Kidney (tissue), 14 donors: ENCODE measurements around the gene ICA1. TPM values are rescaled to one million over a fixed set of nuclear protein-coding genes. Genes with fewer than 3 reads are reported as not detected.
"Not testable (repeated sequence)": the region's sequence is repeated elsewhere in the genome, so short reads cannot be mapped to it uniquely, and the experiment has no call there.

Experiments
- DNase-seq, 5 donors: peaks; one replicate each; pipeline ENCODE4 v3.0.0-alpha.2; 2013 to 2020
- FAIRE-seq: peaks from 2 replicates; lab custom pipeline; 2012; peaks lifted over from hg19 to GRCh38; lab: Jason Lieb, UNC
- H3K27ac ChIP-seq, 2 donors: one replicate each; pipeline ENCODE4 v1.7.0; 2013; ENCODE audit warnings: low read depth in 2 of 2, low read length in 2 of 2, inconsistent platforms in 1 of 2
- H3K27me3 ChIP-seq: one replicate; pipeline ENCODE4 v1.7.1; 2013; ENCODE audit warnings: low read length, inconsistent platforms; ENCODE audit not compliant: control insufficient read depth, insufficient read depth
- H3K36me3 ChIP-seq, 3 donors: one replicate each; pipeline versions ENCODE4 v1.7.0 to v1.7.1; 2013; ENCODE audit warnings: low read length in 3 of 3, control low read depth in 1 of 3, inconsistent platforms in 1 of 3; ENCODE audit not compliant: insufficient read depth in 3 of 3, control insufficient read depth in 2 of 3
- H3K4me1 ChIP-seq, 3 donors: one replicate each; pipeline versions ENCODE4 v1.7.0 to v1.7.1; 2013; ENCODE audit warnings: low read length in 3 of 3, inconsistent platforms in 1 of 3, low read depth in 1 of 3; ENCODE audit not compliant: control insufficient read depth in 2 of 3, insufficient read depth in 2 of 3
- H3K4me3 ChIP-seq, 3 donors: one replicate each; pipeline versions ENCODE4 v1.7.0 to v1.8.1; 2013; ENCODE audit warnings: low read length in 3 of 3, control low read depth in 1 of 3, inconsistent platforms in 1 of 3
- H3K9ac ChIP-seq, 3 donors: one replicate each; pipeline versions ENCODE4 v1.7.0 to v1.7.1; 2013; ENCODE audit warnings: low read length in 3 of 3, control low read depth in 1 of 3, inconsistent platforms in 1 of 3
- H3K9me3 ChIP-seq, 3 donors: one replicate each; pipeline versions ENCODE4 v1.7.0 to v1.7.1; 2013; ENCODE audit warnings: low read length in 3 of 3, control low read depth in 1 of 3, inconsistent platforms in 1 of 3; ENCODE audit not compliant: control insufficient read depth in 2 of 3, insufficient read depth in 1 of 3
- intact Hi-C: fragments of 100-400 bp; cut with DNase I; formaldehyde crosslinking; loops from one replicate; pipeline ENCODE4 v1.11.1; 2022
- polyA plus RNA-seq: library from polyadenylated mRNA; stranded (reverse); fragments of 350-450 nt; fragmentation: Illumina TruSeq; extraction: RNeasy Lipid Tissue Mini Kit (QIAGEN cat#74804); gene quantifications from one replicate; pipeline ENCODE4 v1.2.3, GENCODE V29; 2014; ENCODE audit warnings: low read depth, low replicate concordance; ENCODE audit not compliant: insufficient read depth
- total RNA-seq: library from RNA; stranded (reverse); fragmentation: NEBNext Ultra II Directional; extraction: Animal tissue kit (Norgen Biotek cat#: 25700); gene quantifications from one replicate; pipeline ENCODE4 v1.2.1, GENCODE V29; 2021
- TF ChIP-seq, protein P1 (sequence below): IDR thresholded peaks from 3 replicates; pipeline ENCODE4 v1.5.1; 2012; ENCODE audit warnings: mild to moderate bottlenecking, moderate library complexity, borderline replicate concordance; ENCODE audit not compliant: insufficient read depth; ENCODE audit errors: extremely low read depth
- donor health status: control.
- donor health status: control.
- donor health status: control.
- donor health status: control.
- donor health status: control.
- donor health status: DM: yes; HTN: yes; CAD: no.
- donor health status: Normal renal cell carcinoma (clear cell type).

Gene ICA1
- total and polyA plus RNA-seq, 2 donors from 2014 or later = 24.2 to 41.8 TPM

DNA sequence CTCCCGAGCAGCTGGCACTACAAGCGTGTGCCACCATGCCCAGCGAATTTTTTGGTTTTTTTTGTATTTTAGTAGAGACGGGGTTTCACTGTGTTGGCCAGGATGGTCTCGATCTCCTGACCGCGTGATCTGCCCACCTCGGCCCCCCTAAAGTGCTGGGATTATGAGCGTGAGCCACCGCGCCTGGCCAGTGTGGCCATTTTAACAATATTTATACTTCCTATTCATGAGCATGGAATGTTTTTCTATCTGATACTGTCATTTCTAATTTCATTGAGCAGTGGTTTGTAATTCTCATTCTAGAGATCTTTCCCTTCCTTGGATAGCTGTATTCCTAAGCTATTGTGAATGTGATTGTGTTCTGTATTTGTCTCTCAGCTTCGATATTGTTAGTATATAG lies 197.1 kb downstream of the ICA1 start:
- Histone ChIP-seq H3K9ac (no peak overlapping the region), H3K4me1 (no peaks in the 10 kb centered on the region), H3K36me3 (peaks cover 0 to 3% (median 2%) of the 10 kb centered on the region in 3 donors), H3K27me3 (no peaks in the 10 kb centered on the region), H3K27ac (no peak overlapping the region), H3K9me3 (no peaks in the 10 kb centered on the region), H3K4me3 (no peak overlapping the region)
- no peak for DNase-seq
- FAIRE-seq = no peak
- TF ChIP-seq, protein P1, sequence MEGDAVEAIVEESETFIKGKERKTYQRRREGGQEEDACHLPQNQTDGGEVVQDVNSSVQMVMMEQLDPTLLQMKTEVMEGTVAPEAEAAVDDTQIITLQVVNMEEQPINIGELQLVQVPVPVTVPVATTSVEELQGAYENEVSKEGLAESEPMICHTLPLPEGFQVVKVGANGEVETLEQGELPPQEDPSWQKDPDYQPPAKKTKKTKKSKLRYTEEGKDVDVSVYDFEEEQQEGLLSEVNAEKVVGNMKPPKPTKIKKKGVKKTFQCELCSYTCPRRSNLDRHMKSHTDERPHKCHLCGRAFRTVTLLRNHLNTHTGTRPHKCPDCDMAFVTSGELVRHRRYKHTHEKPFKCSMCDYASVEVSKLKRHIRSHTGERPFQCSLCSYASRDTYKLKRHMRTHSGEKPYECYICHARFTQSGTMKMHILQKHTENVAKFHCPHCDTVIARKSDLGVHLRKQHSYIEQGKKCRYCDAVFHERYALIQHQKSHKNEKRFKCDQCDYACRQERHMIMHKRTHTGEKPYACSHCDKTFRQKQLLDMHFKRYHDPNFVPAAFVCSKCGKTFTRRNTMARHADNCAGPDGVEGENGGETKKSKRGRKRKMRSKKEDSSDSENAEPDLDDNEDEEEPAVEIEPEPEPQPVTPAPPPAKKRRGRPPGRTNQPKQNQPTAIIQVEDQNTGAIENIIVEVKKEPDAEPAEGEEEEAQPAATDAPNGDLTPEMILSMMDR = no peak
- intact Hi-C loops = no loop called here

DNA sequence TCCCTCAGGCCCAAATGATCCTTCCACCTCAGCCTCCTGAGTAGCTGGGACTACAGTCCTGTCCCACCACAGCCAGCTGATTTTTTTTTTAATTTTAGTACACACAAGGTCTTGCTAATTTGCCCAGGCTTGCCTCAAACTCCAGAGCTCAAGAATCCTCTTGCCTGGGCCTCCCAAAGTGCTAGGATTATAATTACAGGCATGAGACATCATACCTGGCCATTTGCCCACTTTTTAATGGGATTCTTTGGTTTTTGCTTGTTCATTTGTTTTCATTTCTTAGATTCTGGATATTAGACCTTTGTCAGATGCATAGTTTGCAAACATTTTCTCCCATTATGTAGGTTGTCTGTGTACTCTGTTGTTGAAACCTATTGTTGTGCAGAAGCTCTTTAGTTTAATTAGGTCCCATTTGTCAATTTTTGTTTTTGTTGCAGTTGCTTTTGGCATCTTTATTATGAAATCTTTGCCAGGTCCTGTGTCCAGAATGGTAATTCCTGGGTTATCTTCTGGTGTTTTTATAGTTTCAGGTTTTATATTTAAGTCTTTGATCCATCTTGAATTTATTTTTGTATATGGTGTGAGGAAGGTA lies 198.2 kb downstream of the ICA1 start:
- DNase-seq = no peak
- TF ChIP-seq, protein P1 = no peak
- intact Hi-C loops = no loop called here
- H3K9me3 ChIP-seq = no peaks in the 10 kb centered on the region
- H3K36me3 ChIP-seq = peaks cover 0 to 3% (median 2%) of the 10 kb centered on the region in 3 donors
- H3K4me3 ChIP-seq = no peak overlapping the region
- H3K4me1 ChIP-seq = no peaks in the 10 kb centered on the region
- H3K9ac ChIP-seq = no peak overlapping the region
- FAIRE-seq = no peak
- H3K27me3 ChIP-seq = no peaks in the 10 kb centered on the region
- H3K27ac ChIP-seq = no peak overlapping the region

DNA sequence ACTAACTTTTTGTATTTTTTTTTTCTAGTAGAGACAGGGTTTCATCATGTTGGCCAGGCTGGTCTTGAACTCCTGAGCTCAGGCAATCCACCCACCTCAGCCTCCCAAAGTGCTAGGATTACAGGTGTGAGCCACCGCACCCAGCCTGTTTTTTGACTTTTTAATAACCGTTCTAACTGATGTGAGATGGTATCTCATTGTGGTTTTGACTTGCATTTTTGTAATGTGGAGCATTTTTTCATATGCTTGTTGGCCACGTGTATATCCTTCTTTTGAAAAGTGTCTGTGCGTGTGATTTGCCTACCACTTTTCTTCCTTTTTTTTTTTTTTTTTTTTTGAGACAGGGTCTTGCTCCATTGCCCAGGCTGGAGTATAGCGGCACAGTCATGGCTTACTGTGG lies 198.7 kb downstream of the ICA1 start:
- H3K4me3 ChIP-seq, H3K9ac ChIP-seq, H3K36me3 ChIP-seq, H3K27ac ChIP-seq, intact Hi-C loops, H3K4me1 ChIP-seq, FAIRE-seq, H3K9me3 ChIP-seq, DNase-seq, H3K27me3 ChIP-seq: not testable (repeated sequence)

Other genes starting within 250 kb of the ICA1 start
- not detected for gene NXPH1, start 171.4 kb upstream of the ICA1 start, total RNA-seq
- gene NXPH1, start 171.4 kb upstream of the ICA1 start, polyA plus RNA-seq = not detected